GM12892 (cell line): ENCODE measurements around the gene SIX5.
"Not testable (repeated sequence)": the region's sequence is repeated elsewhere in the genome, so short reads cannot be mapped to it uniquely, and the experiment has no call there.

Experiments used
- DNase-seq: peaks from one replicate; pipeline ENCODE4 v3.0.0; 2011; ENCODE audit not compliant: insufficient read length
- FAIRE-seq: peaks from 2 replicates; lab custom pipeline; 2011; peaks lifted over from hg19 to GRCh38; lab: Jason Lieb, UNC
- POLR2A ChIP-seq: IDR thresholded peaks from 2 replicates; pipeline ENCODE4 v1.6.1; 2011; ENCODE audit warnings: low read depth, low read length, control low read depth
- POLR2AphosphoS5 ChIP-seq: IDR thresholded peaks from 2 replicates; pipeline ENCODE4 v1.6.1; 2011; ENCODE audit warnings: low read depth, low read length, control low read depth
- TAF1 ChIP-seq: IDR thresholded peaks from 2 replicates; pipeline ENCODE4 v1.6.1; 2011; ENCODE audit warnings: low read depth, mild to moderate bottlenecking, control low read depth, low read length, borderline replicate concordance

The SIX5 gene

GRCh38 chr19:45805719-45806118 lies 36.7 kb upstream of the SIX5 start:
- DNase-seq (no peak), FAIRE-seq (no peak)
- no peak for TF ChIP-seq TAF1
- TF ChIP-seq POLR2A, result no peak
- TF ChIP-seq POLR2AphosphoS5, result no peak

DNA sequence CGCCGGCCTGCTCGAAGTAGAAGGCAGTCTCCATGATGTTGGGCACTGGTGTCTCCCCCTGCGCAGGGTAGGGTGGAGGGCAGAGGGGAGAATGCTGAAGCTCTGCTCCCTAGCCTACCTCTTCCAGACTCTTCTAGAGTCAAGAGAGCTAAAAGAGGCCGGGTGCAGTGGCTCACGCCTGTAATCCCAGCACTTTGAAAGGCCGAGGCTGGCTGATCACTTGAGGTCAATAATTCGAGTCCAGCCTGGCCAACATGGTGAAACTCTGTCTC lies 35.8 kb upstream of the SIX5 start:
- FAIRE-seq, result no peak
- no peak for DNase-seq

GRCh38 chr19:45804140-45804958 lies 35.3 kb upstream of the SIX5 start:
- FAIRE-seq, result no peak
- no peak for TF ChIP-seq TAF1
- TF ChIP-seq POLR2A, result no peak
- no peak for TF ChIP-seq POLR2AphosphoS5

More for the DNA sequence above, 35.8 kb upstream of the SIX5 start:
- TF ChIP-seq TAF1, result no peak
- TF ChIP-seq POLR2A, result no peak
- no peak for TF ChIP-seq POLR2AphosphoS5

DNA sequence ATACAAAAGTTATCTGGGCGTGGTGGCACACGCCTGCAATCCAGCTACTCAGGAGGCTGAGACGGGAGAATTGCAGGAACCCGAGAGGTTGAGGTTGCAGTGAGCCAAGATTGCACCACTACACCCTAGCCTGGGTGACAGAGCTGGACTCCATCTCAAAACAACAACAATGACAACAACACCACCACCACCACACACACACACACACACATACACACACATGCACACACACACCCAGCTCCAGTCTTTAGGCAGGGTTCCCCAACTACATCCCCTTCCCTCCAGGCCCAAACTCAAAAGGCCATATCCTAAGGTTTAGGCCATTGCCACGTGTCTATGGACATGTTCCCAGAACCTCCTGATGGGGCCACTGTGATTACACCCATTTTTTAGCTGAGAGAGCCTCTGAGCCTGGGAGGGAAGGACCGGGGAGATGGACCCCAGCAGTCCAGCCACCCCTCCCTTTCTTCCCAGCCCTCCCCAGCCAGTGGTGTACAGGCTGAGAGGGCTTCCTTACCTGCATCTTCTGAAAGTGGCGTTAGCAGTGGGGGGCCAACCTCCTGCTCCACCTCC lies 32.6 kb upstream of the SIX5 start:
- no peak for DNase-seq
- TF ChIP-seq POLR2A, result no peak
- TF ChIP-seq TAF1, result no peak
- TF ChIP-seq POLR2AphosphoS5, result no peak
- FAIRE-seq, result no peak

More at GRCh38 chr19:45804140-45804958, 35.3 kb upstream of the SIX5 start:
- DNase-seq, result no peak

GRCh38 chr19:45800070-45800553 lies 31.1 kb upstream of the SIX5 start:
- no peak for DNase-seq
- no peak for FAIRE-seq
- TF ChIP-seq TAF1, result no peak
- no peak for TF ChIP-seq POLR2AphosphoS5
- TF ChIP-seq POLR2A, result no peak

DNA sequence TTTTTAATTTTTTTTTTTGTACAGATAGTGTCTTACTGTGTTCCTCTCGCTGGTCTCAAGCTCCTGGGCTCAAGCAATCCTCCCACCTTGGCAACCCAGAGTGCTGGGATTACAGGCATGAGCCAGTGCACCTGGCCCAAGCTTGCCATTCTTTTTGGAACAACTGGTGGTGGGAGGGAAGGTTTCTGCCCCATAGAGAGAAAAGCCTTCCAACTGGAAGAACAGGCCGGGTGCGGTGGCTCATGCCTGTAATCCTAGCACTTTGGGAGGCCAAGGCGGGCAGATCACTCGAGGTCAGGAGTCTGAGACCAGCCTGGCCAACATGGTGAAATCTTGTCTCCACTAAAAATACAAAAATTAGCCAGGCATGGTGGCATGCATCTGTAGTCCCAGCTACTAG lies 30.5 kb upstream of the SIX5 start:
- FAIRE-seq, result not testable (repeated sequence)

DNA sequence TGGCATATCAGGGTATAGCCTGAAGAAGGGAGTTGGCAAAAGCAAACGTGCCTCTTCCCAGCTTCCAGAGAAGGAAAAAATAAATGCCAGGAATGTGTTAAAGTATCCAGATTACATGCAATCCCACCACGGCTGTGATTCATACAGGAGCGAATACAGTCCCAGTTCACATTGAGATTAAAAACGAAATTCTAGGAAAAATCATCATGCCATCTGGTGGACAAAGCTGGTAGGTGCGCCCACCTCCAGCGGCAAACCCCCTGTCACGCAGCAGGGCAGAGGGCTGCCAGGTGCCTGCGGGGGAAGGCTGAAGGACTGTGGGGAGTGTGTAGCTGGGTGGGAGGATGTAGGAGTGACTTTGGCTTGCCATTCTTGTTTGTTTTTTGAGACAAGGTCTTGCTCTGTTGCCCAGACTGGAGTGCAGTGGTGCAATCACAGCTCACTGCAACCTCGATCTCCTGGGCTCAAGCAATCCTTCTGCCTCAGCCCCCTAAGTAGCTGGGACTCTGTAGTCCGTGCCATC lies 30.0 kb upstream of the SIX5 start:
- DNase-seq (peak; percentile 76), FAIRE-seq (peak; percentile 95)
- TF ChIP-seq POLR2A (no peak), POLR2AphosphoS5 (no peak), TAF1 (no peak)

More for the DNA sequence above, 30.5 kb upstream of the SIX5 start:
- DNase-seq, result not testable (repeated sequence)

DNA sequence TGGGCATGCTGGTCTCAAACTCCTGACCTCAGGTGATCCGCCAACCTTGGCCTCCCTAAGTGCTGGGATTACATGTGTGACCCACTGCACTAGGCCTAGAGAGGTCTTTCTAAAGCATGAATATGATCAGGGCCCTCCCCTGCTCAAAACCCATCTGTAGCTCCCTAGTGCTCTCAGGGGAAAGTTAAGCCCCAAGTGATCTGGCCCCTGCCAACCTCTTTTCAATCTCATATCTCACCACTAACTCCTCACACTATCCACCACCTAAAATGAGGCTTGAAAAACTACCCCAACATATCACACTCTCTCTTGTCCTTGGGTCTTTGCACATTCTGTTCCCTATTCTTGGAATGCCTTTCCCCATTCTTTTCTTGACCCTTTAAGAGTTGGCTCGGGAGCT lies 25.6 kb upstream of the SIX5 start:
- TF ChIP-seq TAF1 (no peak), POLR2AphosphoS5 (no peak), POLR2A (no peak)

GRCh38 chr19:45793876-45794275 lies 24.8 kb upstream of the SIX5 start:
- no peak for TF ChIP-seq POLR2AphosphoS5
- no peak for TF ChIP-seq TAF1
- no peak for TF ChIP-seq POLR2A
- DNase-seq (no peak), FAIRE-seq (no peak)

More for the DNA sequence above, 25.6 kb upstream of the SIX5 start:
- DNase-seq, result no peak
- no peak for FAIRE-seq

DNA sequence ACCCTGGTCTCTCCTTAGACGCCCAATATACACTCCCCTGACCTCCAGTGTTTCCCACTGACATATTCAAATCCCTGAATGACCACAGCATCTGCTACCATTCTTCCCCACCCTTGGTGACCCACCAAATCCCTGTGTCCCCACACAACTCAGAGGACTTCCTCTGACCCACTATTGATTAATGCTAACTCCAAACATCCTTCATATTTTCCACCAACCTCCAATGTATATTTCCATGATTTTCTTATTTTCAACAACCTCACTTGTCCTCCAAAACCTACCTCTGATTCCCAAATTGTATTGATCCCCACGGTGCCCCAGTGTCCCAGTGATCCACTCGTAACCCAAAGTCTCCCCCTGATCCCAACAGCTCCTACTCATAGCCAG lies 24.1 kb upstream of the SIX5 start:
- FAIRE-seq (no peak), DNase-seq (no peak)
- TF ChIP-seq TAF1, result no peak
- TF ChIP-seq POLR2AphosphoS5, result no peak
- TF ChIP-seq POLR2A, result no peak

DNA sequence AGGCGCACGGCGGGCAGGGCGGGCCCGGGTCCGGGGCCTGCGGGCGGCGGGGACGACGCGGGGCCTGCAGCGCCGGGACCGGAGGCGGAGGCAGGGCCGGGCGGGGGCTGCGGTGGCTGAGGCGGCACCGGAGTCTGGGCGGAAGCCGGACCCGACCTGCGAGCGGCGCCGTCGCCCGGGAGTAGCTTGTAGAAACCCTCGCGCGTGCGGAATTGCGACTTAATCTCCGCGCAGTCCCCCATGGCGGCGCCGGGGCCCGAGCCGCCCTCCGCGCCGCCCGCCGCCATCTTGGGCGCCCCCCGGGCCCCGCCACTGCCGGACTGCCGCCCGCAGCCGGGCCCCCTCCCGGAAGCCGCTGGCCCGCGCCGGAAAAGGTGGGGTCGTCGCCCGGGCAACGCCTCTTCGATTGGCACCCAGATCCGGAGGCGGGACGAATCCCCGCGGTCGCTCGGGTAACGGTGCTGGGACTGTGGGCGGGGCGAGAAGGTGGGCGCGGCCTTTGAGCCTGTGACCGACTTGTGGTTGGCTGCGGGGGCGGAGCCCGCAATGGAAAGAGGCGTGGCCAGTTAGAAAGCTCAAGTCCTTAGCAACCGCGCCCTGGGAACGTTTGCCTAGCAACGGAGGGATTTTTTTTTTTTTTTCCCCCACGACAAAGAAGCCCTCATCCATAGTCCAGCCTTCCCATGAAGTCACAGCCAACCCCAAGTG lies 23.6 kb upstream of the SIX5 start, which contains the start of gene DMWD:
Gene DMWD (minus strand): TSS at position 376 of the 708 bp plus-strand sequence. CDS start 89 bp downstream, at position 287.
- DNase-seq (peak; percentile 96), FAIRE-seq (peak; percentile 98)
- TF ChIP-seq POLR2A (peak; percentile 83; the same call in 1 of the 2 replicates), POLR2AphosphoS5 (no peak), TAF1 (peak; percentile 74; the same call in 1 of the 2 replicates)
